Astrocyte of the spinal cord (primary cell): ENCODE results near the gene HOXA2.

ENCODE experiments used
- DNase-seq: peaks from one replicate; pipeline ENCODE4 v3.0.0; 2011; ENCODE audit warnings: low read depth, low spot score
- H3K4me3 ChIP-seq: 2 replicates; pipeline ENCODE4 v1.5.1; 2011; ENCODE audit warnings: low read depth, mild to moderate bottlenecking, low read length, moderate library complexity
- CTCF ChIP-seq: IDR thresholded peaks from 2 replicates; pipeline ENCODE4 v1.5.1; 2012; ENCODE audit warnings: low read depth, mild to moderate bottlenecking, low read length, inconsistent platforms
- in situ Hi-C: cut with HindIII; loops from 2 replicates; pipeline ENCODE4 v1.10.0; 2017; ENCODE audit warnings: low sequenced_read_pairs

Gene HOXA2

GRCh38 chr7:27101171-27101956 lies 1.1 kb downstream of the HOXA2 start:
- no peak for TF ChIP-seq CTCF
- in situ Hi-C loops, result no loop called here
- DNase-seq, result peak; percentile 88
- peak overlapping the region; percentile 57 for H3K4me3 ChIP-seq

GRCh38 chr7:27100694-27101170 lies 1.8 kb downstream of the HOXA2 start:
- H3K4me3 ChIP-seq, result peak overlapping the region; percentile 57
- TF ChIP-seq CTCF, result no peak
- no peak for DNase-seq
- in situ Hi-C loops, result no loop called here

- DNase-seq, result peak; percentile 50
- H3K4me3 ChIP-seq, result peak overlapping the region; percentile 93
- in situ Hi-C loops, result no loop called here
- TF ChIP-seq CTCF, result no peak
These were observed 2.8 kb downstream of the HOXA2 start for GRCh38 chr7:27099453-27100370.

- no peak for TF ChIP-seq CTCF
- in situ Hi-C loops, result no loop called here
- H3K4me3 ChIP-seq, result peak overlapping the region; percentile 93
- DNase-seq, result peak; percentile 87
These were observed 3.7 kb downstream of the HOXA2 start for GRCh38 chr7:27098578-27099451.

- in situ Hi-C loops, result no loop called here
- no peak for TF ChIP-seq CTCF
- H3K4me3 ChIP-seq, result peak overlapping the region; percentile 93
- DNase-seq, result peak; percentile 29
These were observed 4.6 kb downstream of the HOXA2 start for GRCh38 chr7:27097686-27098577.
